ENCODE data around the gene LMTK2.

LMTK2 gene

GRCh38 chr7:98134420-98135228, 28.0 kb downstream of the LMTK2 start:
- H3K4me3 ChIP-seq (replicated peaks; ENCODE audit: low read depth, low read length): no peak overlapping the region
- no peak for TF ChIP-seq CTCF (IDR thresholded peaks at IDR 0.05; ENCODE audit: low read length, missing control alignments)
- no peak for DNase-seq (ENCODE audit: low read depth)

- DNase-seq (ENCODE audit: low read depth): no peak
- no peak for TF ChIP-seq CTCF (IDR thresholded peaks at IDR 0.05; ENCODE audit: low read length, missing control alignments)
- no peak overlapping the region for H3K4me3 ChIP-seq (replicated peaks; ENCODE audit: low read depth, low read length)
Observed at GRCh38 chr7:98135984-98136383, 29.3 kb downstream of the LMTK2 start.

- no peak for TF ChIP-seq CTCF (IDR thresholded peaks at IDR 0.05; ENCODE audit: low read length, missing control alignments)
- DNase-seq (ENCODE audit: low read depth): no peak
- no peak overlapping the region for H3K4me3 ChIP-seq (replicated peaks; ENCODE audit: low read depth, low read length)
Observed at GRCh38 chr7:98136423-98136822, 29.8 kb downstream of the LMTK2 start.

GRCh38 chr7:98137134-98137825, 30.6 kb downstream of the LMTK2 start:
- no peak overlapping the region for H3K4me3 ChIP-seq (replicated peaks; ENCODE audit: low read depth, low read length)
- DNase-seq (ENCODE audit: low read depth): no peak
- TF ChIP-seq CTCF (IDR thresholded peaks at IDR 0.05; ENCODE audit: low read length, missing control alignments): no peak

GRCh38 chr7:98137826-98138151, 31.1 kb downstream of the LMTK2 start:
- H3K4me3 ChIP-seq (replicated peaks; ENCODE audit: low read depth, low read length): no peak overlapping the region
- no peak for DNase-seq (ENCODE audit: low read depth)
- TF ChIP-seq CTCF (IDR thresholded peaks at IDR 0.05; ENCODE audit: low read length, missing control alignments): no peak

GRCh38 chr7:98138672-98139071, 32.0 kb downstream of the LMTK2 start:
- no peak overlapping the region for H3K4me3 ChIP-seq (replicated peaks; ENCODE audit: low read depth, low read length)
- no peak for TF ChIP-seq CTCF (IDR thresholded peaks at IDR 0.05; ENCODE audit: low read length, missing control alignments)

More at GRCh38 chr7:98138672-98139071, 32.0 kb downstream of the LMTK2 start:
- DNase-seq (ENCODE audit: low read depth): no peak

Data from fibroblast of pulmonary artery (primary cell).